HG02571 (cell line): Measurements from ENCODE around the gene CRYM.
"Not testable (repeated sequence)": the region's sequence is repeated elsewhere in the genome, so short reads cannot be mapped to it uniquely, and the experiment has no call there.

Source experiments
- ATAC-seq: cut with Tn5 transposase; IDR thresholded peaks from one replicate; pipeline ENCODE4 v1.9.1; 2021; ENCODE audit warnings: mild to moderate bottlenecking, moderate library complexity; ENCODE audit not compliant: unreplicated experiment

Gene CRYM

GRCh38 chr16:21277927-21278706 lies at the start of gene CRYM:
Gene CRYM, minus strand, starts transcription at chr16:21278290. Its CDS starts 39 bp downstream, at chr16:21278251.
- no peak for ATAC-seq

GRCh38 chr16:21327046-21327445 lies 49.0 kb upstream of the CRYM start:
- ATAC-seq = no peak

DNA sequence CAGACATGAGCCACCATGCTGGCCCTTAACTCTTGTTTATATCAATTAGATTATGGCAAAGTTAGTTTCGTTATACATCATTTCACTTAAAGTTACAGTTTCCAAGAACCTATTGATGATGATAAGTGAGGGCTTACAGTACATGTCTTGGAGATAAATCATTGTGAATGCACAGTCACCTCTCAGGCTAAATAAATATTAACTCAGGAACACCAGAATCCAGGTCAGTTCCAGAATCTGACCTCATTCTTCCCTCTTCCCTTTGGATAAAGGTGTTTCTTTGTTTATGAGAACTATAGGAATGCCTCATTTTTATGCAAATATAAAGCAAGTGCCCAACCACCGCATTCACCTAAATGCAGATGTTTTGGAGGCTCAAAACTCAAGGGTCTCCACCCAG lies 48.4 kb upstream of the CRYM start:
- no peak for ATAC-seq

GRCh38 chr16:21324267-21324666 lies 46.2 kb upstream of the CRYM start:
- ATAC-seq = no peak

GRCh38 chr16:21322251-21322650 lies 44.2 kb upstream of the CRYM start:
- not testable (repeated sequence) for ATAC-seq

GRCh38 chr16:21321736-21322135 lies 43.6 kb upstream of the CRYM start:
- ATAC-seq = no peak

- ATAC-seq = no peak
Observed at GRCh38 chr16:21314339-21314738, 36.2 kb upstream of the CRYM start.

DNA sequence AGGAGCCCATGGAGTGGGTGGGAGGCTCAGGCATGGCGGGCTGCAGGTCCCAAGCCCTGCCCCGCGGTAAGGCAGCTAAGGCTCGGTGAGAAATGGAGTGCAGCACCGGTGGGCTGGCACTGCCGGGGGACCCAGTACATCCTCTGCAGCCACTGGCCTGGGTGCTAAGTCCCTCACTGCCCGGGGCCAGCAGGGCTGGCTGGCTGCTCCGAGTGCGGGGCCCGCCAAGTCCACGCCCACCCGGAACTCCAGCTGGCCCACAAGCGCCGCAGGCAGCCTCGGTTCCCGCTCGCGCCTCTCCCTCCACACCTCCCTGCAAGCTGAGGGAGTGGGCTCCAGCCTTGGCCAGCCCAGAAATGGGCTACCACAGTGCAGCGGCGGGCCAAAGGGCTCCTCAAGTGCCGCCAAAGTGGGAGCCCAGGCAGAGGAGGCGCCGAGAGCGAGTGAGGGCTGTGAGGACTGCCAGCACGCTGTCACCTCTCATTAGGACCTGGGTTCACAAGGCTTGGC lies 34.8 kb upstream of the CRYM start:
- not testable (repeated sequence) for ATAC-seq

- ATAC-seq = not testable (repeated sequence)
Observed at GRCh38 chr16:21312046-21312445, 34.0 kb upstream of the CRYM start.

DNA sequence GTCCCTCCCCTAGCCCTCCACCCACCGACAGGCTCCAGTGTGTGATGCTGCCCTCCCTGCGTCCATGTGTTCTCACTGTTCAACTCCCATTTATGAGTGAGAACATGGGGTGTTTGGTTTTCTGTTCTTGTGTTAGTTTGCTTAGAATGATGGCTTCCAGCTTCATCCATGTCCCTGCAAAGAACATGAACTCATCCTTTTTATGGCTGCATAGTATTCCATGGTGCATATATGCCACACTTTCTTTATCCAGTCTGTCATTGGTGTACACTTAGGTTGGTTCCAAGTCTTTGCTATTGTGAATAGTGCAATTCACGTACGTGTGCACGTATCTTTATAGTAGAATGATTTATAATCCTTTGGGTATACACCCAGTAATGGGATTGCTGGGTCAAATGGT lies 28.6 kb upstream of the CRYM start:
- ATAC-seq = not testable (repeated sequence)

- no peak for ATAC-seq
Observed at GRCh38 chr16:21302898-21303528, 24.9 kb upstream of the CRYM start.

- no peak for ATAC-seq
Observed at GRCh38 chr16:21302454-21302853, 24.4 kb upstream of the CRYM start.

- no peak for ATAC-seq
Observed at GRCh38 chr16:21301895-21302291, 23.8 kb upstream of the CRYM start.

- ATAC-seq = peak; percentile 36
Observed at GRCh38 chr16:21301168-21301894, 23.2 kb upstream of the CRYM start.

DNA sequence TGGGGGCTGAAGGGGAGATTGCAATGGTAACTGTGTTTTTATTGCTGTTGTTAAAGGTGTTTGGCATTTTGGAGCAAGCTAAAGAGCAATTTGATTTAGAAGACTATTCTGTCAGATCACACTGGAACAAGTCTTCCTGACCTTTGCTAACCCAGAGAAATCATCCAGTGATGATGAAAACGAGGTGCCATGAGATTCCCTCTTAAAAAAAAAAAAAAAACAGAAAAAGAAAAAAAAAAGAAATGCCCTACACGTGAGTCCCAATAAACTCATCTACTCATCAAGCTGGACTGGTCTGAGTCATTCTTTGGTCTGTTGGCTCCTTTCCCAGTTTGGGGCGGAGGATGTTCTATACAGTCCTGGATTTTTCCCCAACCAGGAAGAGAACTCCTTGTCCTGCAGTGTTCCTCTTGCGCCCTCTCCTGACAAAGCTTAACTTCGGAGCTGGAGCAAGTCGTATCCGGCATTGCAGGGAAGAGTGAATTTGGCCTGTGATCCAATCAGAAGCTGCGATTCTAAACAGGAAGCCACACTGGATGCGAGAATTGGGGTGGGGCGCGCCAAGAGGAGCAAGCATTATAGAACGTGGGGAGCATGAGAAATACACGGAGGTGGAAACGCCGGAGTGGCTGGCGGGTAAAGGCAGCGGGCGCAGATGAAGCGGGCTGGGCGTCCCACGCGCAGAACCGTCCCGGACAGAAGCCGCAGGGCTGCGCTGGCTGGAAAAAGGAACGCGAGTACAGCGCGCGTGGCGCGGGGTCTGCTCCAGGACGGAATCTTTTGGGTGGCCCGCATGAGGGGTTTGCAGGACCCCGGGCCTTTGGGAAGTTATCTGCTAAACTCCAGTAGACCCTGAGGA lies 22.4 kb upstream of the CRYM start:
- ATAC-seq = peak; percentile 67

GRCh38 chr16:21289789-21290188 lies 11.7 kb upstream of the CRYM start:
- not testable (repeated sequence) for ATAC-seq

DNA sequence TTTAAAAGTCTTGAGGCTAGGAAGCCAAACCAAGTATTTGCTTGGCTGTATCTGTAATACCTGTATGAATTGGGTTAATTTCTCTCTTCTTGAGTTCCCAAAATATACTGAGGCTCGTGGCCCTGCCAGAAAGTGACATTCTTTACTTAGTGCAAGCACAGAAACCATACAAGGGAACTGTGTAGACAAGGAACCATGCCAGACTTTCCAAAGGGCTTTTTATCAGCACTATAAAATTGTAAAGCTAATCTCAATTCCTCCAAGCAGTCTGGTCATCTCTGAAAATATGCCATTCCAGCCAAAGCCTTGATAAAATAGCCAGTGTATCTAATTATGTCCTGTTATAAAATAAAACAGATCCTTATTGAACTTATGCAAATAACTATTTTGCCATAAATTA lies 7.2 kb upstream of the CRYM start:
- ATAC-seq = no peak

DNA sequence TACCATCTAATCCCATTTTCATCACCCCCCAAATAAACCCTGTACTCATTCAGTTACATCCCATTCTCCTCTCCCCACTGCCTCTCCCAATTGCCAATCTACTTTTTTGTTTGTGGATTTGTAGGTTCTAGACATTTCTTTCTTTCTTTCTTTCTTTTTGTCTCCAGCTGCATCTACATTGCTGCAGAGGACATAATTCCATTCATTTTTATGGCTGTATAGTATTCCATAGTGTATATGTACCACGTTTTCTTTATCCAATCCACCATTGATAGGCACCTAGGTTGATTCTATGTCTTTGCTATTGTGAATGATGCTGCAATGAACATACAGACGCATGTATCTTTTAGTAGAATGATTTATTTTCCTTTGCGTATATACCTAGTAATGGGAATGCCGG lies 6.3 kb upstream of the CRYM start:
- no peak for ATAC-seq

DNA sequence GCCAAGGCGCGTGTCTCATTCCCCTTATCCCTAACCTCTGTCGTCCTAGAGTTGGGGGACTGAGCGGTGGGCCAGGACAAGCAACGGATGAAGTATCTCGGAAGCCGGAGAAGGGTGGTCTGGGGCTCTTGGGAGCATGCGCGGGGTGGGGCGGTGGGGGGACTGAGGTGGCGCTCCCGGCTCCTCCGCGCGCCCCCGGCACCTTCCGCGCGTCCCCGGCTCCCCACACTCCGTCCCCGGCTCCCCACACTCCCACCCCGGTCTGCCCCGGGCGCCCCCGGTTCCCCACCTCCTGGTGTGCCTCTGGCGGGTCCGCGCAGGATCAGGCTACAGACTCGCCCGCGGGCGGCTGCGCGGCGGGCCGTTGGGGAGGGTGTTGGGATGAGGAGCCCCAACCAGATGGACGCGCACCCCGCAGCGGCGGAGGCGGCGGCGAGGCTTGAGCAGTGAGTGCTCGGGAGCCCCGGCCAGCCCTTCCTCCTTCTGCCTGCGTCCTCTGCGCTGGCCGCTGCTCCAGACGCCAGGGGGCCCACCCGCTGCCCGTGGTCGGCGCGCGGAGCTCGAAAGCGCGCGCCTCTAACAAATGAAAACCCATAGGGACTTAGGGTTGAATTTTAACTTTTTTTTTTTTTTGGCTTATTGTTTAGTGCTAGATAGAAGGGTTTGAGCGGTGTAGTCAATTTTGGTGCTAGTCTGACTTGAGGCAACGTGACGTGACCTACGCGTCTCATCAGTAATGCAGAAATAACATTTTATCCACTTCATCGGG lies 5.6 kb upstream of the CRYM start:
- ATAC-seq = no peak
